Fibroblast of lung (primary cell): ENCODE results near the gene HSPA8. TPM values are rescaled to one million over a fixed set of nuclear protein-coding genes. Genes with fewer than 3 reads are reported as not detected.

ENCODE experiments used
- DNase-seq, 2 donors: peaks; one replicate each; pipeline versions ENCODE4 v3.0.0 to v3.0.0-alpha.2; 2010; ENCODE audit warnings: low read depth in 2 of 2
- H2AFZ ChIP-seq: 2 replicates; pipeline ENCODE4 v1.5.1; 2012; ENCODE audit warnings: low read length, control low read depth, inconsistent platforms
- H3K27ac ChIP-seq: 2 replicates; pipeline ENCODE4 v1.5.1; 2011; ENCODE audit warnings: low read length, control low read depth; ENCODE audit not compliant: insufficient read depth
- H3K27me3 ChIP-seq: 2 replicates; pipeline ENCODE4 v1.5.1; 2011; ENCODE audit warnings: mild to moderate bottlenecking, low read length; ENCODE audit not compliant: control insufficient read depth, insufficient read depth
- H3K36me3 ChIP-seq: 2 replicates; pipeline ENCODE4 v1.5.1; 2011; ENCODE audit warnings: low read length; ENCODE audit not compliant: control insufficient read depth, insufficient read depth
- H3K4me1 ChIP-seq: 2 replicates; pipeline ENCODE4 v1.5.1; 2011; ENCODE audit warnings: low read length; ENCODE audit not compliant: control insufficient read depth, insufficient read depth; ENCODE audit errors: extremely low read depth
- H3K4me2 ChIP-seq: 2 replicates; pipeline ENCODE4 v1.5.1; 2011; ENCODE audit warnings: low read length, control low read depth; ENCODE audit not compliant: insufficient read depth; ENCODE audit errors: extremely low read depth
- H3K4me3 ChIP-seq, 4 experiments: fragments of 200-600 bp in 1 of 4; sonication (generic) in 1 of 4; replicated peaks in 1 of 4; 2 replicates each; pipeline ENCODE4 v1.5.1; 2011 to 2016; ENCODE audit warnings: low read length in 4 of 4, low read depth in 3 of 4, mild to moderate bottlenecking in 3 of 4, control low read depth in 2 of 4, inconsistent platforms in 1 of 4, mixed read lengths in 1 of 4; ENCODE audit not compliant: insufficient read depth in 1 of 4; ENCODE audit errors: control extremely low read depth in 1 of 4
- H3K79me2 ChIP-seq: 2 replicates; pipeline ENCODE4 v1.5.1; 2012; ENCODE audit warnings: mild to moderate bottlenecking, low read length, inconsistent platforms; ENCODE audit not compliant: control insufficient read depth, insufficient read depth
- H3K9ac ChIP-seq: 2 replicates; pipeline ENCODE4 v1.5.1; 2011; ENCODE audit warnings: mild to moderate bottlenecking, low read length, control low read depth; ENCODE audit not compliant: insufficient read depth
- H3K9me3 ChIP-seq: 2 replicates; pipeline ENCODE4 v1.5.1; 2012; ENCODE audit warnings: low read depth, low read length; ENCODE audit not compliant: control insufficient read depth, insufficient read depth
- H4K20me1 ChIP-seq: 2 replicates; pipeline ENCODE4 v1.5.1; 2011; ENCODE audit warnings: low read length; ENCODE audit not compliant: control insufficient read depth, insufficient read depth; ENCODE audit errors: extremely low read depth
- EZH2 ChIP-seq: IDR thresholded peaks from 2 replicates; pipeline ENCODE4 v1.5.1; 2012; ENCODE audit warnings: low read length, control low read depth, mild to moderate bottlenecking; ENCODE audit errors: missing control alignments
- polyA plus RNA-seq, 2 donors: library from polyadenylated mRNA; depleted of rRNA in 1 of 2; stranded (reverse) in 1 of 2; unstranded in 1 of 2; fragments of >200 nt; gene quantifications; 2 replicates each; pipeline ENCODE4 v1.2.1, GENCODE V29; 2011 to 2012; ENCODE audit warnings: missing spikeins in 1 of 2
- total RNA-seq: library from RNA; depleted of rRNA; stranded (reverse); fragments of >200 nt; gene quantifications from 2 replicates; pipeline ENCODE4 v1.2.1, GENCODE V29; 2014
- TF ChIP-seq, protein P1 (sequence below), 2 donors: IDR thresholded peaks in 1 of 2; conservative IDR thresholded peaks in 1 of 2; 1 replicate in 1 of 2; 2 replicates in 1 of 2; pipeline ENCODE4 v1.5.1; 2011 to 2012; ENCODE audit warnings: low read length in 2 of 2, control low read depth in 1 of 2, inconsistent platforms in 1 of 2, low read depth in 1 of 2, mild to moderate bottlenecking in 1 of 2

HSPA8 gene
- total and polyA plus RNA-seq, 2 donors (not counting 1 experiment from before 2014, with no cell fraction given): 2,158 to 2,431 TPM

DNA sequence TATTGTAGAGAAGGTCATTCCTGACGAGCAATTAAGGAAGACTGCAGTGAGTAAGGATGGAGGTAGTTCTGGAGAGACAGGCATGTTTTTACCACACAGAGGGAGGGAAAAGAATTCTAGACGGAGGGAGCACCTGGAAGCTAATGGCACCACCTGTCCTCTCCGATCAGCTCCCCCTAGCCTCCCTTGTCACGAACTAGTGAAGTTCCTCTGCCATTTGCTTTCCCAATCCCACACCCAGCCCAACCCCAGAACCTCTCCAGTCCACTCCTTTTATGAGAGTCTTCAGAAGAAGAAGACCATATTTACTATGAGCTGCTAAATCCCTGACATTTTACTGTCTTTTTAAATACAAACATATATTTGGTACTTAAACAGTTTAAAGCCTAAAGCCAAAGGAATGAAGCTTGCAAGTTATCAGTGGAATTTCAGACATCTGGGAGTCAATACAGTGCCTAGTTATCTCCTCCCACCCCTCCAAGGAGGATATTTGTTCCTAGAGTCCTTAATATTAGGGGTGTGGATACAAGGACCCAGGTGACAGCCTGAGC lies 46.1 kb upstream of the HSPA8 start:
- no peaks in the 10 kb centered on the region for H3K36me3 ChIP-seq
- peaks cover 25% of the 10 kb centered on the region for H3K79me2 ChIP-seq
- no peaks in the 10 kb centered on the region for H3K27me3 ChIP-seq
- no peak for DNase-seq
- H3K4me3 ChIP-seq: no peak overlapping the region
- no peak overlapping the region for H3K9ac ChIP-seq
- TF ChIP-seq, protein P1, sequence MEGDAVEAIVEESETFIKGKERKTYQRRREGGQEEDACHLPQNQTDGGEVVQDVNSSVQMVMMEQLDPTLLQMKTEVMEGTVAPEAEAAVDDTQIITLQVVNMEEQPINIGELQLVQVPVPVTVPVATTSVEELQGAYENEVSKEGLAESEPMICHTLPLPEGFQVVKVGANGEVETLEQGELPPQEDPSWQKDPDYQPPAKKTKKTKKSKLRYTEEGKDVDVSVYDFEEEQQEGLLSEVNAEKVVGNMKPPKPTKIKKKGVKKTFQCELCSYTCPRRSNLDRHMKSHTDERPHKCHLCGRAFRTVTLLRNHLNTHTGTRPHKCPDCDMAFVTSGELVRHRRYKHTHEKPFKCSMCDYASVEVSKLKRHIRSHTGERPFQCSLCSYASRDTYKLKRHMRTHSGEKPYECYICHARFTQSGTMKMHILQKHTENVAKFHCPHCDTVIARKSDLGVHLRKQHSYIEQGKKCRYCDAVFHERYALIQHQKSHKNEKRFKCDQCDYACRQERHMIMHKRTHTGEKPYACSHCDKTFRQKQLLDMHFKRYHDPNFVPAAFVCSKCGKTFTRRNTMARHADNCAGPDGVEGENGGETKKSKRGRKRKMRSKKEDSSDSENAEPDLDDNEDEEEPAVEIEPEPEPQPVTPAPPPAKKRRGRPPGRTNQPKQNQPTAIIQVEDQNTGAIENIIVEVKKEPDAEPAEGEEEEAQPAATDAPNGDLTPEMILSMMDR (conservative IDR thresholded peaks at IDR 0.05 in 1 of 2, IDR thresholded peaks at IDR 0.05 in 1 of 2; ENCODE audit: low read depth in 1 of 2, low read length in 2 of 2): no peak
- no peak for TF ChIP-seq EZH2
- no peaks in the 10 kb centered on the region for H3K9me3 ChIP-seq
- peaks cover 11% of the 10 kb centered on the region for H3K4me1 ChIP-seq
- no peak overlapping the region for H3K27ac ChIP-seq
- H4K20me1 ChIP-seq: no peaks in the 10 kb centered on the region
- no peak overlapping the region for H3K4me2 ChIP-seq
- H2AFZ ChIP-seq: no peak overlapping the region

DNA sequence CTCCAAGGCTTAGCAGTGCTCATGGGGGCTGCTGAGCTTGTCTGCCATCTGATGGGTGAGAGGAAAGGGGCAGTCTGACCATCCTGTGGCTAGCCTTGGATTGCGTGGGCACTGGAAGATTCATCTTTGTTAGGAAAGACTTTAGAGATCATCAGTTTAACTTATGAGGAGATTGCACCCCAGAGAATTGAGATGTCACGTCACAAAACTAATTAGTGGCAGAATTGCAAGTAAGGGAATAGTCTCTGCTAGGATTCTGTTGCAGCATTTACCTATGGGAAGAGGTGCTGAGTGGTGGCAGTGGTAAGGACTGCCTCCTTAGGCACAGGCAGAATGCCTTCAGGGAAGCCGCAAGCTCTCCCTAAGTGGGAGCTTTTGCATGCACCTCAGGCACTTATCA lies 42.8 kb upstream of the HSPA8 start:
- Histone ChIP-seq H3K4me1 (peaks cover 10% of the 10 kb centered on the region), H3K27ac (no peak overlapping the region), H4K20me1 (no peaks in the 10 kb centered on the region), H3K4me3 (no peak overlapping the region), H3K9me3 (no peaks in the 10 kb centered on the region), H3K9ac (no peak overlapping the region), H3K27me3 (no peaks in the 10 kb centered on the region), H3K4me2 (no peak overlapping the region), H3K79me2 (peaks cover 21% of the 10 kb centered on the region), H2AFZ (no peak overlapping the region), H3K36me3 (no peaks in the 10 kb centered on the region)
- DNase-seq: no peak
- no peak for TF ChIP-seq EZH2
- TF ChIP-seq, protein P1 (conservative IDR thresholded peaks at IDR 0.05 in 1 of 2, IDR thresholded peaks at IDR 0.05 in 1 of 2; ENCODE audit: low read depth in 1 of 2, low read length in 2 of 2): no peak

DNA sequence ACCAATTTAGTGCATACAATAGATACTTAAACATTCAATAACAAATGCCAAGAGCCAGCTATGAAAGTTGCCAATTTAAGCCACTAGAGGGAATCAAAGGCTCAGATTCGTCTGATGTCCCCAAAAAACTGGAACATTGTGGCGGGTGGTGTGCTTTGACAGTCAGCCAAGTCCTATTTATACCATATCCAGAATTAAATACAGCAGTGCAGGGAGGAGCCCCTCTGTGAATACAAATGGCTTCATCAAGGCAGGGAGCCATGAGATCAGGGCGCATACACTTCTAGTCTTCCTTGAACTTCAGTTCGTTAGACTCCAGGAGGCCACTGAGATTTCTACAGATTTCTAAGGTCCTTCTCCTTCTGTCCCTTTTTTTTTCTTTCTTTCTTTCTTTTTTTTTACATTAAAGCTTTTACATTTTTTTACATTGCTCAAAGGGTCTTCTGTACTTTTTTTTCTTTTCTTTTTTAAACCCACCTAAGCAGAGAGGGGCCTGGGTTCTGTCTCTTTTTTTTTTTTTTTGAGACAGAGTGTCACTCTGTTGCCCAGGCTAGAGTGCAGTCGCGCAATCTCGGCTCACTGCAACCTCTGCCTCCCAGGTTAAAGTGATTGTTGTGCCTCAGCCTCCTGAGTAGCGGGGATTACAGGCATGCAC lies 41.5 kb upstream of the HSPA8 start:
- peak; percentile 61 to 91 for DNase-seq
- Histone ChIP-seq H3K4me3 (no peak overlapping the region), H2AFZ (no peak overlapping the region), H3K4me2 (no peak overlapping the region), H4K20me1 (no peaks in the 10 kb centered on the region), H3K79me2 (peaks cover 14% of the 10 kb centered on the region), H3K4me1 (peaks cover 7% of the 10 kb centered on the region), H3K9me3 (no peaks in the 10 kb centered on the region), H3K9ac (no peak overlapping the region), H3K27me3 (no peaks in the 10 kb centered on the region), H3K27ac (no peak overlapping the region), H3K36me3 (no peaks in the 10 kb centered on the region)
- no peak for TF ChIP-seq EZH2
- TF ChIP-seq, protein P1 (conservative IDR thresholded peaks at IDR 0.05 in 1 of 2, IDR thresholded peaks at IDR 0.05 in 1 of 2; ENCODE audit: low read depth in 1 of 2, low read length in 2 of 2): peak; percentile 71 to 73
